Caki2 (cell line): ENCODE results near the gene TMEM198. TPM values are rescaled to one million over a fixed set of nuclear protein-coding genes. Genes with fewer than 3 reads are reported as not detected.

Source experiments
- DNase-seq: peaks from one replicate; pipeline ENCODE4 v3.0.0-alpha.2; 2015; ENCODE audit warnings: low read depth
- in situ Hi-C: cut with HindIII; loops from 2 replicates; pipeline ENCODE4 v1.10.0; 2016; ENCODE audit warnings: low sequenced_read_pairs, low pct_unique_long_range_greater_than_20kb, mixed read lengths
- total RNA-seq: library from RNA; depleted of rRNA; stranded (reverse); fragments of >200 nt; shearing (Covaris generic); gene quantifications from 2 replicates; pipeline ENCODE4 v1.2.3, GENCODE V29; 2014; ENCODE audit warnings: low replicate concordance; rRNA removed

The TMEM198 gene, protein sequence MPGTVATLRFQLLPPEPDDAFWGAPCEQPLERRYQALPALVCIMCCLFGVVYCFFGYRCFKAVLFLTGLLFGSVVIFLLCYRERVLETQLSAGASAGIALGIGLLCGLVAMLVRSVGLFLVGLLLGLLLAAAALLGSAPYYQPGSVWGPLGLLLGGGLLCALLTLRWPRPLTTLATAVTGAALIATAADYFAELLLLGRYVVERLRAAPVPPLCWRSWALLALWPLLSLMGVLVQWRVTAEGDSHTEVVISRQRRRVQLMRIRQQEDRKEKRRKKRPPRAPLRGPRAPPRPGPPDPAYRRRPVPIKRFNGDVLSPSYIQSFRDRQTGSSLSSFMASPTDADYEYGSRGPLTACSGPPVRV
- total RNA-seq, result 4.5 and 9.3 TPM in 2 replicates

DNA sequence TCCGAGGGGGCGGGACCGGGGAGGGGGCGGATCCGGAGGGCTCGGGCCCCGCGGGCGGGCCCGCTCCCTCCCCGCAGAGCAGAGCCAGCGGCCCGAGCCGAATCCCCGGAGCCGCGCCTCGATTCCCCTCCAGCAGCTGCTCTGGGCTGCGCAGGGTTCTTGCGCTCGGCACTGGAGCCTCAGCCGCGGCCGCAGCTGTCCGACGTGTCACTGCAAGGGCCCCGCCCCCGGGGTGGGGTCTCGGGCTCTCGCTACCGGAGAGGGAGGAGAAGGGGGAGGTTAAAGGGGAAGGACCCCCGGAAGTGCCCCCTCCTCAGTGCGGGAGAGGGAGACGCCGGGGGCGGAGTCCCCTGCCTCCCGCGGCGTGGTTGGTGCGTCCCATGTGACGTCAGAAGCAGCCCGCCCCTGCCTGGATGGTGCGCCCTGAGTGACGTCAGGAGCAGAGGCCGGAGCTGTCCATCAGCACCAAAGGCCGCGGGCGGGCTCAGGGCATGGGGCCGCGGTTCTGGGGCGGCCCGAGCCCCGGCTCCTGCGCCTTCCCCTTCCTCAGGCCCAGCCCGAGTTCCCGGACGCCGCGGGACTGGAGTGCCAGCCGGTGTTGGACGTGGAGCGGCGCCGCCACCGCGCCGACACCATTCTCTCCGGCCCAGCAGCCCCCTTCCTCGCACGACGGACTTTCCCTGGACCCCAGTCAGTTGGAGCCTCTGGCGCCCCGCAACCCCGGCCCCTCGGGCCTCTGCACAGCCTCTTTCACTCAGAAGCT is at the start of gene TMEM198, which contains the start of gene CHPF:
Gene TMEM198 (plus strand): TSS at position 433 of the 763 bp plus-strand sequence. CDS start 700 bp downstream, outside the sequence.
Gene CHPF (minus strand): TSS at position 214 of the 763 bp plus-strand sequence. CDS start 271 bp downstream, outside the sequence.
- in situ Hi-C loops, result no loop called here
- DNase-seq, result peak; percentile 100

DNA sequence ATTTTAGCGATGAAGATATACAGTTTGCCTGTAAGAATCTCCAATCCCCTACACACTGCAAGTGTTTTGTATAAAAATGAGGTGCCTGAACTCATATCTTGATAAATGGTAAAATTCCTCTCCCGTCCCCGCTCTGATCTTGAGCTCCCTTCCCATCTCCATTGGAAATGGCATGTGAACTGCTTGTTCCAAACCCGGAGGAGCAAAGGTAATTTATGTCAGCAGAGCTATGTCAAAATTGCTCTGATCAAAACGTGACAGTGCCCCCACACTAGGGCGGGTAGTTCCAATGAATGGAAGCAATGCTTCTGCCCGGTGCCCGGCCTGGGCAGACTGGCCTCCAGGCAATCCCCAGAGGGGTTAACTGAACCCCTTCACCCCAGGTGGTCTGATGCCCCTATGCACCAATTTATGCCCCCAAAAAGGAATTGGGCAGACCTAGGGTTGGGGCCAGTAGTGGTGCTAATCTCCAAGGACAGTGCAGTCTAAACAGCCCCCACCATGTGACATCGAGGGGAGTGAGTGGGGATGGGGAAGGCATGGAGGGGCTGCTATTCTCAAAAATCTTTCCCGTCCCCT is 48.8 kb upstream of the TMEM198 start:
- DNase-seq, result no peak
- in situ Hi-C loops, result no loop called here

DNA sequence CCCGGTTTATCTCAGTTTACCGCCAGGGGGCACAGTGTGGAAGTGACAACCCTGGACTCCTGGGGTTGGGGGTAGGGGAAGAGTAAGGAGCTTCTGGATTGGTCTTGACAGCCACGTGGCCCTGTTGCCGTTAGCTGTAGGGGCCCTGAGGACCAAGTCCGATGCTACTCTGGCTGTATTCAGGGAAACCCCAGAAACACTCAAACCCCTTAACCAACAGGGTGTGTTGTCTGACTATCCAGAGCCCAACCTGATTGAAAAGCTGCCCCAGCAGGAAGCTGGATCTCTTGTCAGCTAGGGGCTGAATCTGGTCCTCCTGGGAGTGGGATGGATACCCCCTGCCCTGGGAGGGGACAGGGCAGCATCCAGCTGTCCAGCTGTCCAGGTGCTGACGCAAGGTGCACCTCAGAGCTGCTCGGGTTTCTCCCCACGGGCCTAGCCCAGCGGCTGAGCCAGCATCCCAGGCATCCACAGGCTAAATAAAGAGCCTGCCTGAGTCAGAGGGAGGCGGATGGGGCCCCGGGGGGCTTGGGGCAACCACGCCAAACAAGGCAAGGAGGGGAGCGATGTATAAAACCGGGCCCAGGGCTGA is 48.2 kb upstream of the TMEM198 start:
- in situ Hi-C loops, result no loop called here
- DNase-seq, result peak; percentile 14

DNA sequence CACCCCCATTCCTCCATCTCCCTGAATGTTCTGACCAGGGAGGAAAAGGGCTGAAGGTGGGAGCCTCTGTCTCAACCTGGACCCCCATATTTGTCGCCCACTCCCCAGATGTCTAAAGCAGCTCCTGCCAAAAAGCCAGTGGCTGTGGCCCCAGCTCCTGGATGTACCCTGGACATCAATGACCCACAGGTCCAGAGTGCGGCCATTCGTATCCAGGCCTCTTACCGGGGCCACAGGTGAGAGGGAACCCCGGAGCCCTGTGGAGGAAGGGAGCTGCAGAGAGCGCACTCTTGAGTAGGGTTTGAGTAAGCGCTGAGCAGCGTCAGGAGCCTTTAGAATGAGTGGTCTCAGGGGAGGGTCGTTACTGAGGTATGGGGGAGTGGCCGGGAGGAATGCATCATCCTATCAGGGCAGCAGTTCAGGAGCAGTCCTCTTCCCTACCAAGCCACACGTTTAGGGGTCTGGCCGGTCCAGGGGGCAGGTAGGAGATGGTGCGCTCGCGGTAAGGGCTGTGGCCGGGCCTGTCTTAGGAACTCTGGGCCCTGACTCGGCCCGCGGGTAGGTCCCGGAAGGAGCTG is 47.5 kb upstream of the TMEM198 start:
- in situ Hi-C loops, result no loop called here

DNA sequence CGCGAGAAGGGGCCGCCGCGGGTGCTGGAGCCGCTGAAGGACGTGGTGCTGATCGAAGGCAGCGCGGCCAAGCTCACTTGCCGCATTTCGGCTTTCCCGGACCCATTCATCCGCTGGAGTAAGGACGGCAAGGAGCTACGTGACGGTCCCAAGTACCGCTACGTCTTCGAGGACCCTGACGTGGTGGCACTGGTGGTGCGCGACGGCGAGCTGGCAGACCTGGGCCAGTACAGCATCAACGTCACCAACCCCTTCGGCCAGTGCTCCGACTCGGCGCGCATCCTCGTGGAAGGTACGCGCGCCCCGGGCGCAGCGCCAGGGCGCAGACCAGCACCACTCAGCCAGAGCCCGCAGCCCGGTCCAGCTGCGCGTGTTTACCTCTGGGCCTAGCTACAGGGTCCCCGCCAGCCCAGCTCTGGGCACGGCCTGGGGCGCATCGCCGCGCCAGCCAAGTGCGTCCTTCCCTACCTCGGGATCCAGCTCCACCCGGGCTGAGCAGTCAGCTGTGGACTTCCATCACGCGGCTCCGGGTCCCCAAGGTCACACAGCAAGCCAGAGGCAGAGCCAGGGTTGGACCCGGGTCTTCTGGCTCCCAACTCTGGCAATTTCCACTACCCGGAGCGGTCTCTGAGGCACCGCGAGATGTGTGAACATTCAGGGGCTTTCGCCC is 46.9 kb upstream of the TMEM198 start:
- DNase-seq, result no peak
- in situ Hi-C loops, result no loop called here

More for the DNA sequence above, 47.5 kb upstream of the TMEM198 start:
- DNase-seq, result no peak

DNA sequence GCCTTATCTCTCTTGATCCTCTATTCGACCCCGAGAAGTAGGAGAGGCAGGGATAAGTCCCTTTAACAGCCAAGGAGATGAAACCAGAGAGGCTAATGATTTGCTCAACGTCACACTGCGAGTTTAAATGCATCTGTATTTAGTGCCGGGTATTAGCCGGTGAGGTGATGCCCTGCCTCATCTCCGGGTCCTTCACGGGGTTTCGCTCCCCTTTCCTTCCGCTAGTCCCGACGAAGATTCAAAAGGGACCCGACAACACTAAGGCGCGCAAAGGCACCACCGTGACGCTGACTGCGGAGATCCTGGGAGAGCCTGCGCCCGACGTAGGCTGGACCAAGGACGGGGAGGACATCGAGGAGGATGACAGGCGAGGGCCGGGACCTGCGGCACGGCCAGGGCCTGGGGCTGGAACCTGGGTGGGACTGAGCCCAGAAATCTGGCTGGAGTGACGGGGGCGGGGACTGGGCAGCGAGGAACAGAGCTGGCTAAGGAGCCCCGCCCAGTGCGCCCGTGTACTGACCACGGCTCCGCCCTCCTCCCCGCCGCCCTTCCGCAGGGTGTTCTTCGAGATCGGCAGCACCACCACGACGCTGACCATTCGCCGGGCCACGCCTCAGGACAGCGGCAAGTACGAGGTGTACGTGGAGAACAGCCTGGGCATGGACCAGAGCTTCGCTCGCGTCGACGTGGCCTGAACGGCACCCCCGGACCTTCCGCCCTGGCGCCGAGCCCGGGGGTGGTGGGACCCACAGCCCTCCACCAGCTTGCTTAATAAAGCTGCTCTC is 46.1 kb upstream of the TMEM198 start:
- in situ Hi-C loops, result no loop called here
- DNase-seq, result peak; percentile 80

DNA sequence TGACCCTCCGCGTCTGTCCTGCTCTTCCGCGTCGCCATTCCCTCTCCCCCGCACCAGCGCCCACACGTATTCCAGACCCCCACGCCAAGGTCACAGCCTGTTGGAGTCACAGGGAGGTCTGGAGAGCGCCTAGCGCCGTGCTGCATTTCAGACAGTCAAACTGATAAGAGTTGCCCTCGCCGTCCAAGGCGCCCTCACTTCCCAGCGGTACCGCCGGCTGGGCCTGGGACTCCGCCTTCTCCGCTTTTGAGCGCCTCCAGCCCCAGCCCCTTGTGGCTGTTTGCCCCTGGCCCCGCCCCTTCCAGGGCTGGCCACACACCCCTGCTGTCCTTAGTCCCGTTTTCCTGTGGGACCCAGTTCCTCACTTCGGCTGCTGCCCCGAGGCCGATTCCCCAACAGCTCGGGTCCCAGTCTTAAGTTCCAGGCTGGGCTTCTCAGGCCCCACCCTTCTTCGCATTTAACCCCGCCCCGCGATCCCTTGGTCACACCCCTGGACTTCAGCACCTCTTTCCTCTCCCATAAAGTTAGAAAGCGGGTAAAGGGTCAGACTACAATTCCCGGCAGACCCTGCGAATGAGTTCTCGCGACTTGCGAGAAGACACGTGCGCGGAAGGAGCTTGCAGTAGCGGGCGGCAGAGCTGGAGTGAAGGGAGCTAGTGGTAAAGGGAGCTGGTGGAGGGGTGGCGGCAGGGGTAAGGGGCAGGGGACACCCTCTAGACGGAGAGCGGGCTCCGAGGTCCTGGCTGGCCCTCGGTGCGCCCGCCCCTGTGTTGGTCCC is 45.4 kb upstream of the TMEM198 start, which contains the start of gene GMPPA:
Gene GMPPA (plus strand): TSS at position 612 of the 778 bp plus-strand sequence. CDS start 1,085 bp downstream, outside the sequence.
- peak; percentile 99 for DNase-seq
- in situ Hi-C loops, result no loop called here

DNA sequence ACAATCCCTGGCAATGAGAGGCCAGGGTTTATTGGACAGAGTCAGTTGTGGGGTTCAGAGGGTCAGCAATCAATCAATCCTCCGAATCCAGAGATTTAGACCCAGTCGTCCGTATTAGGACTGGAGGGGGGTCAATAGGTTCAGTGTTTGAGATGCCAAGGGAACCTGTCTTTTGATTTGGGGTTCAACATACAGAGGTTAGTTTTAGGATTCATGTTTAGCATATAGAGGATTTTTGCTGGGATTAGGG is 44.8 kb upstream of the TMEM198 start:
- in situ Hi-C loops, result no loop called here
- DNase-seq, result no peak

DNA sequence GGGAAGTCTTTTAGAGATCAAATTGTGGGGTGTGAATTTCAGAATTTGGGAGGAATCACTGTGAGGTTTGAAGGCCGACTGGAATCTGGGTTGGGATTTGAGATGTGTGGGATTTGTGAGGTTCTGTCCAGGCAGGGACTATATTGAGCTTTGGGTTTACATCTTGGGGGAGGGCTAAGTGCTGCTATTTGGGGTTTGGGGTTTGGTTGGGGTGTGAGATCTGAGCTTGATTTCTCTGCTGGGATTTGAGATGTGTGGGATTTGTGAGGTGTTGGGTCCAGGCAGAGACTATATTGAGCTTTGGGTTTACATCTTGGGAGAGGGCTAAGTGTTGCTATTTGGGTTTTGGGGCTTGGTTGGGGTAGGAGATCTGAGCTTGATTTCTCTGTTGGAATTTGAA is 44.3 kb upstream of the TMEM198 start:
- in situ Hi-C loops, result no loop called here
- DNase-seq, result no peak

DNA sequence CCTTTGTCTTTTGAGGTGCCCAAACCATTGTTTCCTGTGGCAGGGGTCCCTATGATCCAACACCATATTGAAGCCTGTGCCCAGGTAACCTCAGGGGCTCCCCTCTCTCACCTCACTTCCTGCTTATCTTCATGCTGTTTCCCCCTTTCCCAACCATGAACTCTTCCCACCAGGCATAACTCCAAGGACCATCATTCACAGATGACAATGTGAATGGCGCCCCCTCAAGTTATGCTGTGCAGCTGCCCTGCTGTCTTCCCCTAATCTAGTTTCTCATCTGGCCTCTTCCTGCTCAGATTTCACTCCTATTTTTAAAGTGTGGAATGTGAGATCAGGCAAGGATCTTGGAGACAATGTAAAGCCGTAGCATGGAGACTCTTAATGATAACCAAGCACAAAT is 43.7 kb upstream of the TMEM198 start:
- no peak for DNase-seq
- in situ Hi-C loops, result no loop called here

DNA sequence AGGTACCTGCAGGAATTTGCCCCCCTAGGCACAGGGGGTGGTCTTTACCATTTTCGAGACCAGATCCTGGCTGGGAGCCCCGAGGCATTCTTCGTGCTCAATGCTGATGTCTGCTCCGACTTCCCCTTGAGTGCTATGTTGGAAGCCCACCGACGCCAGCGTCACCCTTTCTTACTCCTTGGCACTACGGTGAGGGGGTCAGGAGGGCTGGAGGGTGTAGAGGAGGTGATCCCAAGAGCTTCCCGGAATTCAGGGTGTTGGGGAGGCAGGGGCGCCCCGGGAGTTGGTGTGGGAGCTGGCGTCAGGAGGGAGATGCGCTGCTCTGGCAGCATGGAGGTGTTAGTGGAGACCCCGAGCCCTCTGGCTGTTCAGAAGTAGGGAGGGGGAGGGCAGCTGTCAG is 42.0 kb upstream of the TMEM198 start:
- in situ Hi-C loops, result no loop called here
- no peak for DNase-seq

DNA sequence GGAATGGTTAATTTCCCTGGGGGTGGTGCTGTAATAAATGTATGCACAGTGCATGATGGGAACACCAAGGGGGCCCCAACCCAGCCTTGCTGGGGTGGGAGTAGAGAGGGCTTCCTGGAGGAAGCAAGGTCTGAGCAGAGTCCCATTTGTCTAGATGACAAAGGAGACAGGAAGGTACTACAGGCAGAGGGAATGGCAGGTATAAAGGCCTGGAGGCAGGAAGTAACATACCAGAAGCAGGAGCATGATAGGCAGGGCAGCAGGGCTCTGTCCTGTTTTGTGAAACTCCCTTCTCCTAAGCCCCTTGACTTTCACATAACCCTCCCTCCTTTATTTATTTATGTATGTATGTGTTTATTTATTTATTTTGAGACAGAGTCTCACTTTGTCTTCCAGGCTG is 41.2 kb upstream of the TMEM198 start:
- in situ Hi-C loops, result no loop called here
- DNase-seq, result no peak

DNA sequence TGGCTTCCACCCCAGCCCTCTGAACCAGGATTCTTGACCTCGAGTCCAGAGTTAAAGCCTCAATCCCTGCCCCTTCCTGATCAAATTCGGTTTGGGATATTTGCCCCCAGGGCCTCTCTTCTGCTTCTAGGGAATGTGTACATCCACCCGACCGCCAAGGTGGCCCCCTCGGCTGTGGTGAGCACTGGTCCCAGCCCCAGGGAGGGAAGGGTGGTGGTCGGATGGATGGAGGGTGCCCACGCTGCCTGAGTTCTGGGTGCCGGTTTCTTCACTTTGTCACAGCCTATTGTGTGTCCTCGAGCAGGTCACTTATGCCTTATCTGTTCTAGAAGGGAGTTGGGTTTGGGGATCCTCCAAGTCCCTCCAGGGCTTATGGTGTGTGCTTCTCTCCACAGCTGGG is 38.2 kb upstream of the TMEM198 start:
- in situ Hi-C loops, result no loop called here
- DNase-seq, result no peak

DNA sequence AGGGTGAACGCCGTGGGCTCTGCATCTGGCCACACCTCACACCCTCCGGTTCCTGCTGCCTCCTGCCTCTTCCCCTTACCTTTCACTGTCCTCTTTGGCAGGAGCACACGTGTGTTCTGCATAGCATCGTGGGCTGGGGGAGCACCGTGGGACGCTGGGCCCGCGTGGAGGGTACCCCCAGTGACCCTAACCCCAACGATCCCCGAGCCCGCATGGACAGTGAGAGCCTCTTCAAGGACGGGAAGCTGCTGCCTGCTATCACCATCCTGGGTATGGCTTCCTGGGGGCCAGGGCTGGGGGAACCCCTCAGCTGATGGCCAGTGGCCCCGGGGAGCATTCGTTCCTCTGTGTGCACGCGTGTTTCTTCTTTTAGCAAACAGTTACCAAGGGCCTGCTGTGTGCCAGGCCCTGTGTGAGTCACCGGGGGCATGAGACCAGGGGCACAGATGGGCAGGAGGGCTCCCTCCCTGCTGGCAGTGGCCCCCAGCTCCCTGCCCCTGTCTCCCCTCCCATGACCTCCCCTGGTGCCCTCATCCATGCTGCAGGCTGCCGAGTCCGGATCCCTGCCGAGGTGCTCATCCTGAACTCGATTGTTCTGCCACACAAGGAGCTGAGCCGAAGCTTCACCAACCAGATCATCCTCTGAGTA is 37.6 kb upstream of the TMEM198 start:
- no peak for DNase-seq
- in situ Hi-C loops, result no loop called here

DNA sequence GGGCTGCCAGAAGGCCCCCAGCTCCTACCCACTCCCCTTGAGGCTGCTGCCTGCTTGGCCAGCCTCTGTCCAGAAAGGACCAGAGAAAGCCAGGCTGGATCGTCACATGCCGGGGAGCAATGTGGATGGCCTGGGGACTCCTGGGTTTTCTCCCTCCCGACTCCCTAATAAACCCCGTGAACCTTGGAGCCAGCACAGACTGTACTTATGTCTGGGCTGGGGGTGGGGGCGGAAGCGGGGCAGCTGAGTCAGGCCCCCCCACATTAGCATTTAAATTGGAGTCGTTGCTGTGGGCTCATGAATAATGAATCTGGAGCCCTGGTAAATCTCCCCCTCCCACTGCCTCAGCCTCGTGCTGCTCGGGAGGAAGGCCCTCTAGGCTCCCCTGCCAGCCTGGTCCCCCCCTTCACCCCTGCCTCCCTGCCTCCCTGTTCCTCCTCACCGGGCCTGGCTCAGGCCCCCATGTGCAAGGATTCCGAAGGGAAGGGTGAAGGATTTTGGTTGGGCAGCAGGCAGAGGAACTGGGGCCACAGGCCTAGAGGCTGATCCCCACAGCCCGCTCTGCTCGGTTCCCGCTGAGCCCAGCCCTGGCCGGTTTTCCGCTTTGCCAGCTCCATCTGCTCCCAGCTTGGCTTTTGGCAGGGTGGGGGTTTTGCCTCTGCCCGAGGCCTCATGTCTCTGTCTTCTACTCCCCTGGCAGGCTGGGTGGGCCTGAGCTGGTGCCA is 36.9 kb upstream of the TMEM198 start:
- in situ Hi-C loops, result no loop called here
- no peak for DNase-seq
